Stimulated activated naive CD8-positive, alpha-beta T cell treated with anti-CD3 and anti-CD28 coated beads, Interleukin-15, amount 100 ng/mL, for 72 hours (primary cell): Measurements from ENCODE around the gene DENND1C.

Experiments
- ATAC-seq: fragments of 150-1000 bp; cut with Tn5 transposase; 2 replicates; pipeline ENCODE4 v1.10.0; 2021; ENCODE audit warnings: mild to moderate bottlenecking, moderate library complexity
- DNase-seq, 2 donors: peaks; one replicate each; pipeline ENCODE4 v3.0.0; 2021 to 2022
- H3K27ac Mint-ChIP-seq, 2 donors: one replicate each; pipeline ENCODE4 v1.8.0; 2022; ENCODE audit warnings: mild to moderate bottlenecking in 2 of 2, mixed read lengths in 2 of 2, moderate library complexity in 2 of 2
- H3K27me3 Mint-ChIP-seq: one replicate; pipeline ENCODE4 v1.8.0; 2022; ENCODE audit warnings: mixed read lengths
- H3K4me1 Mint-ChIP-seq: one replicate; pipeline ENCODE4 v1.8.0; 2022; ENCODE audit warnings: mild to moderate bottlenecking, mixed read lengths
- H3K4me3 Mint-ChIP-seq, 2 donors: one replicate each; pipeline ENCODE4 v1.8.0; 2022; ENCODE audit warnings: mild to moderate bottlenecking in 2 of 2, mixed read lengths in 2 of 2, moderate library complexity in 1 of 2
- H3K9me3 Mint-ChIP-seq, 2 donors: one replicate each; pipeline ENCODE4 v1.8.0; 2022; ENCODE audit warnings: mixed read lengths in 2 of 2

Gene DENND1C

DNA sequence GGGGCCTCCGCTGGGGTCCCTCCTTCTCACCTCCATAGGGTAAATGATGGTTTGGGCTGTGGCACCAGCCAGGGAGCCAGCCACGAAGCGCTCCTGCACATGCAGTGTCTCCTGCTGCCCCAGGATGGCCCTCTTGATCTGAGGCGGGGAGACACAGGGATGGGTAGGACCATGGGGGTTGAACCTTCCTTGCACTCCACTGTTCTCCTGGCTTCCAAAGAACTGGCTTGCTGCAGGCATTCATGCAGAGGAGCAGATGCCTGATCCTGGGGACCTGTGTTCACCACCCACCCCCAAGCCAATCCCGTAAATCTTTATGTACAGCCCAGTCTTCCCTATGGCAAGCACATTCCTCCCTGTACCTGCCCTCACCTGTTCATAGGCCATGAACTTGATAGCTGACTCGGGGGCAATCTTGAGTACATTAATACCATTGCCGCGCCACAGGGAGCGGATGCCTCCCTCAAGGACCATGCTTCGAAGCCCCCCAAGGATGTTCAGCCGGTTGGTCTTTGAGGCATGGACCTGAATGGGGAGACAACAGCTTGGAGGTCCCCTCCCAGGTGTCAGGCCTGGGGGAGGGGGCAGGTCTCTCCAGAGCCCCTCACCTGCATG lies 27.5 kb downstream of the DENND1C start:
- peaks cover 16 to 32% of the 10 kb centered on the region in 2 donors for H3K9me3 Mint-ChIP-seq
- H3K4me3 Mint-ChIP-seq: no peak overlapping the region
- H3K4me1 Mint-ChIP-seq: peaks cover 19% of the 10 kb centered on the region
- DNase-seq (no peak), ATAC-seq (no peak)
- H3K27ac Mint-ChIP-seq: no peak overlapping the region
- H3K27me3 Mint-ChIP-seq: no peaks in the 10 kb centered on the region

DNA sequence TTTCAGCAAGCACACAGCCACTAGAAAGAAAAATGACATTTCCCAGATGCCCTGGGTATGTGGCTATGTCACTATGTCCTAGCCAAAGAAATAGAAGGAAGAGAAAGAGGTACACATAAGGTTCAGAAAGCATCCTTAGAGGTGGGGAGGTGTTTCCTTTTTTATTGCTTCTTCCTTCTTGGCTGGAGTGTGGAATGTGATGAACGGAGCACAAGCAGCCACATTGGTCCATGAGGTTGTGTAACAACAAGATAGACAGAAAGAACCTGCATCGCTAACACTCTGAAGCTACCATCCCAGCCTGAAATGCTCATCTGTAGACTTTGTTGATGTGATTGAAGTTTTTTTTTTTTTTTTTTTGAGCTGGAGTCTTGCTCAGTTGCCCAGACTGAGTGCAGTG lies 28.7 kb downstream of the DENND1C start:
- peaks cover 16 to 32% of the 10 kb centered on the region in 2 donors for H3K9me3 Mint-ChIP-seq
- H3K27me3 Mint-ChIP-seq: no peaks in the 10 kb centered on the region
- DNase-seq (no peak), ATAC-seq (no peak)
- no peak overlapping the region for H3K27ac Mint-ChIP-seq
- peaks cover 7% of the 10 kb centered on the region for H3K4me1 Mint-ChIP-seq
- H3K4me3 Mint-ChIP-seq: no peak overlapping the region

DNA sequence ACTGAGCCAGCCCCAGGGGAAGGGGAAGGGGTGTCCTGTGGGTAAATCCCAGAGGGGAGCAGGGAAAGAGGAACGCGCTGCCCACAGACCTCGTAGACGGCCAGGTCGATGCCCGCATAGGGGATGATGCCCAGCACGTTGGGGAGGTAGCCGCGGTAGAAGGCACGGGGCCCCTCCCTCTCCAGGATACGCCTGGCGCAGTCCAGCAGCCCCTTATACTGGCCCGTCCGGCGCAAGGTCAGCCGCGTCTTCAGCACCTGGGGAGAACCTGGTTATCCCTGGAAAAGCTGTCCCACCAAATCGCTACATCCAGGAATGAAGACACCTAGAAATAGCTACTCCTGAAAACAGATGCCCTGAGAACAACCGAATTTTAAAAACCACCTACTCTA lies 29.4 kb downstream of the DENND1C start:
- Mint-ChIP-seq H3K4me3 (no peak overlapping the region), H3K9me3 (peaks cover 16 to 32% of the 10 kb centered on the region in 2 donors), H3K27ac (no peak overlapping the region), H3K4me1 (peaks cover under 1% of the 10 kb centered on the region), H3K27me3 (no peaks in the 10 kb centered on the region)
- ATAC-seq (no peak), DNase-seq (no peak)

DNA sequence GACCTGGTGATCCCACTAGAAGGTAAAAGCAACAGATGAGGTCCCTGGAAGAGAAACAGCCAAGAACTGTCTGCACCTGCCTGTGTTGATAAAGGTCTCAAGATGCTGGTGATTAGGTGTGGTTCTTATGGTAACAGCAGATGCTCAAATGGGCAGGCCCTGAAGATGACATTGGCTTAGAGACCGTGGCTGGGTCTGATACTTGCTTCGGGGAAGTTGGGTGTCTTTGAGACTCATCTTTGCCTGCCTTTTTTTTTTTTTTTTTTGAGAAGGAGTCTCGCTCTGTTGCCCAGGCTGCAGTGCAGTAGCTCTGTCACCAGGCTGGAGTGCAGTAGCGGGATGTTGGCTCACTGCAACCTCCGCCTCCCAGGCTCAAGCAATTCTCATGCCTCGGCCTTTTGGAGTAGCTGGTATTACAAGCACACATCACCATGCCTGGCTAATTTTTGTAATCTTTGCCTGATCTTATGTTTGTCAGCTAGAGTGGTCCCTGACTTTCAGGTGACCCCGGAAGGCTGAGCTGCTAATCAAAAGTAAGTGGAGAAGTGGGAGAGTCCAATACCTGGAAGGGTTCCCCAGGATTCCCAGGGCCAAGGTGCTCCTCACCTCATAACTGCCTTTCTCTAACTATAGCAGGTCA lies 29.9 kb downstream of the DENND1C start:
- Mint-ChIP-seq H3K27me3 (no peaks in the 10 kb centered on the region), H3K4me1 (no peaks in the 10 kb centered on the region), H3K4me3 (no peak overlapping the region), H3K27ac (no peak overlapping the region), H3K9me3 (peaks cover 16 to 32% of the 10 kb centered on the region in 2 donors)
- DNase-seq: no peak
- no peak for ATAC-seq

DNA sequence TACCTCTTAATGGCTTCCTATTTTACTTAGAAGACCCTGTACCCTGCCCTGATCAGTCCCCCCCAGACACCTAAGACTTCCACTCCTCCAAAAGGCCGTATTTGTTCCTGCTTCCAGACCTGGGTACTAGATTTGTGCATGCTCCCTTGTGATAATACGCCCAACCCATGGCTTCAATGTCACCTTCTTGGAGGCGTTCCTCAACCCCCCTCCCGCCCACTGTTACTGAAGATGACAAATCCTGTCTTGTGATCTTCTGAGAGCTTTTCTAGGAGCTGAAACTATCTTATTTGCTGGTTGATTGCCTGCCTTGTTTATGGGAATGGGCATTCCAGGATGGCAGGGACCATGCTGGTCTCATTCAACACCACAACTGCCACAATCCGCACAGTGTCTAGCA lies 31.4 kb downstream of the DENND1C start:
- Mint-ChIP-seq H3K4me3 (no peak overlapping the region), H3K27ac (no peak overlapping the region), H3K9me3 (peaks cover 14 to 20% of the 10 kb centered on the region in 2 donors), H3K27me3 (no peaks in the 10 kb centered on the region), H3K4me1 (no peaks in the 10 kb centered on the region)
- ATAC-seq (no peak), DNase-seq (no peak)

DNA sequence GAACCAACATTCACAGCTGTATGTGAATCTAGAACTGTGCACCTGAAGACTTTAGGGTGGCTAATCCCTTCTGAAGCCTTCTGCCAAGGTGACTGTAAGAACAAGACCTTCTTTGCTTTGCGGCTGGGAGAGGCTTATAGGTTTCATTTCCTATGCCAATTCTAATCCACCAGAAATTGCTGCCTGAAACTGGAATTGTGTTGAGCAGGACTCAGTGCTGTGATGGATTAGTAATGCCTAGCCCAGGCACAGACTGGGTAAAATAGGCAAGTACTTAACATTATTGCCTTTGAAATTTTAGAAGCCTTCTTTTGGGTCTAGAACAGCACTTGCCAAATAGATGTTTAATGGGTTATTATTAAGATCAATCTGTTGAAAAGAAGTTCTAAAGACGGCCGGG lies 33.5 kb downstream of the DENND1C start:
- Mint-ChIP-seq H3K4me1 (no peaks in the 10 kb centered on the region), H3K4me3 (no peak overlapping the region), H3K9me3 (no peaks in the 10 kb centered on the region), H3K27ac (no peak overlapping the region), H3K27me3 (no peaks in the 10 kb centered on the region)
- DNase-seq (no peak), ATAC-seq (no peak)

DNA sequence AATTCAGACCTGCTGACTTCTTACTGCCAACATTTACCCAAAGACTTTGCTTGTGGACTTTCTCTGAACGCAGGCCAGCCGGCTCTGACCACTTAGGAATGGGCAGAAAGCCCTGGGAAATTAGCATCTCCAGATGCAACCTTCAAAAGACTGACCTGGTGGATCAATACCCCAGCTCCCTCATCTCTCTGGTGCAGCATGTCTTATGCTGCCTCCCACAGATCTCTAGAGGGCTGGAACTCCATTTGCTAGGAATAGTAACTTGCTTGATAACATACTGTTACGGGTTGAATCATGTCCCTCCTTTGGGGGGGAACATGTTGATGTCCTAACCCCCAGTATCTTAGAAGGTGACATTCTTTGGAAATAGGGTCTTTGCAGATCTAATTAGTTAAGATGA lies 35.1 kb downstream of the DENND1C start:
- Mint-ChIP-seq H3K27me3 (no peaks in the 10 kb centered on the region), H3K4me1 (no peaks in the 10 kb centered on the region), H3K4me3 (no peak overlapping the region), H3K27ac (no peak overlapping the region), H3K9me3 (no peaks in the 10 kb centered on the region)
- ATAC-seq (no peak), DNase-seq (no peak)

DNA sequence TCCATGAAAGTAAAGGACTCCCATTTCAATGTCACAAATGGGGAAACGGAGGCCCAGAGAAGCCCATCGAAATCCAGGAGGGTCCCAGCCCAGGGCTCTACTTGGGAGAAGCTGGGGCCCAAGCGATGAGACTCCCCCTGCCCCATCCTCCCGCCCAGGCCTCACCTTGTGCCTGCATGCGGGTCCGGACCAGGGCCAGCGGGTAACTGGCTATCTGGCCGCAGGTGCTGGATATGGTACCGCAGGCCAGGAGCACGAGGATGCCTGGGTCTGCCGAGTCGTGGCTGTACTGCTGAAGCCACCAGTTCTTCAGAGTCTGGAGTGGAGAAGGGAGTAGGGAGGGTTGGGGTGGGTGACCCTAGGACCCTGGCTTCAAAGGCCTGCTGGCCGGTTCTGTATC lies 37.6 kb downstream of the DENND1C start:
- no peak overlapping the region for H3K27ac Mint-ChIP-seq

DNA sequence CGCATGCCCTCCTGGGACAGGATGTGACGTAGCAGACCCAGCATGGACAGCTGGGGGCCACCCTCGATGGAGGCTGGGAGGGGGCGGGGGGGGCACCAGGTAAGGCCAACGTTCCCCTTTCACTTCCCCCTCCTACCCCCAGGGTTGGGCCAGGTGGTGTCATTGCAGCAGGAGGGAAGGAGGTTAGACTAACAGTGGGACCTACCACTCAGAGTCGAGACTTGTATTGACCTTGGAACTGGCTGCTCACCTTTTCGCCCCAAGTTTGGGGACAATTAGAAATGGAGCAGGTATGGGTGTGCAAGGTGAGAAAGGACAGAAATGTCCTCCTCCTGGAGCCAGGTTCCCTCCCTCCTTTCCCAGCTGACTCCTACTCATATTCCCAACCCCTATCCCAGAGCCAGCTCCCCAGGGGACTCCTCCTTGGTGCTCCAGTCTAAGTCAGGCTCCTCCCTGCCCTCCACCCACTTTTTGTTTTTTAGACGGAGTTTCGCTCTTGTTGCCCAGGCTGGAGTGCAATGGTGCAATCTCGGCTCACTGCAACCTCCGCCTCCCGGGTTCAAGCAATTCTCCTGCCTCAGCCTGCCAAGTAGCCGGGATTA lies 39.4 kb downstream of the DENND1C start:
- Mint-ChIP-seq H3K27ac (no peak overlapping the region), H3K4me3 (no peak overlapping the region), H3K27me3 (no peaks in the 10 kb centered on the region), H3K9me3 (no peaks in the 10 kb centered on the region), H3K4me1 (no peaks in the 10 kb centered on the region)
- DNase-seq: no peak
- no peak for ATAC-seq

More for the DNA sequence above, 37.6 kb downstream of the DENND1C start:
- no peak for DNase-seq
- ATAC-seq: no peak
- H3K4me3 Mint-ChIP-seq: no peak overlapping the region
- H3K4me1 Mint-ChIP-seq: no peaks in the 10 kb centered on the region
- H3K9me3 Mint-ChIP-seq: no peaks in the 10 kb centered on the region
- no peaks in the 10 kb centered on the region for H3K27me3 Mint-ChIP-seq

DNA sequence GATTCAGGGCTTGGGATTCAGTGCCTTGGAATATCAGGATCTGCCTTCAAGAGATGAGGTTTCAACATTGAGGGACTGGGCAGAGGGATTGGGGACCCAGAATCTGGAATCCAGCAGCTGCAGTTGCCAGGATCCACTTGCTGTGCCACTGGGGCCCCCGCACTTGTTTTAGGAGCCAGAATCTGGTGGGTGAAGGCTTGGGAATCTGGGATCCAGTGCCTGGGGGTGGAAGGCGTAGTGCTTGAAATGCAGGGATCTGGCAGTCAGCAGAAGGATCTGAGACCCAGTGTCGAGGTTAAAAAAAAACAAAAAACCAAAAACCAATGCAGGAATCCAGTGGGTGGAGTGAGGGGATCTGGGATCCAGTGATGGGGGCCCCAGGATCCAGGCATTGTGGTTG lies 40.7 kb downstream of the DENND1C start:
- Mint-ChIP-seq H3K27me3 (no peaks in the 10 kb centered on the region), H3K4me3 (no peak overlapping the region), H3K9me3 (no peaks in the 10 kb centered on the region), H3K27ac (peak overlapping the region; percentile 3 to 38), H3K4me1 (no peaks in the 10 kb centered on the region)
- no peak for ATAC-seq
- no peak for DNase-seq

DNA sequence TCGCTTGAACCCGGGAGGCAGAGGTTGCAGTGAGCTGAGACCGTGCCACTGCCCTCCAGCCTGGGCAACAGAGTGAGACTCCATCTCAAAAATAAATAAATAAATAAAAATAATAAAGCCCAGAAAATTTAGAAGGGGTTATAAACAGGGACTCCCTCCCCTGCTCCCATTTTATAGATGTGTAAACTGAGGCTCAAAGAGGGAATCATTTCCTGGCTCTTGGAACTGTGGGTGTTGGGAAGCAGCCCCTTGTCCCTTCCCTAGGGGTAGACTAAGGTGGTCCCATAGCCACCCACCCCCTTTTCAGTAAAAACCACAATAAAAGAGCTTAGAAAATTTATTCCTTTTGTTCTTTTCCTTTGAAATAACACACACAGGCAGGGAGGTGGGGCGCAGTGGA lies 41.8 kb downstream of the DENND1C start:
- Mint-ChIP-seq H3K27me3 (no peaks in the 10 kb centered on the region), H3K4me3 (no peak overlapping the region), H3K4me1 (no peaks in the 10 kb centered on the region), H3K9me3 (no peaks in the 10 kb centered on the region), H3K27ac (no peak overlapping the region)
- no peak for DNase-seq
- no peak for ATAC-seq

DNA sequence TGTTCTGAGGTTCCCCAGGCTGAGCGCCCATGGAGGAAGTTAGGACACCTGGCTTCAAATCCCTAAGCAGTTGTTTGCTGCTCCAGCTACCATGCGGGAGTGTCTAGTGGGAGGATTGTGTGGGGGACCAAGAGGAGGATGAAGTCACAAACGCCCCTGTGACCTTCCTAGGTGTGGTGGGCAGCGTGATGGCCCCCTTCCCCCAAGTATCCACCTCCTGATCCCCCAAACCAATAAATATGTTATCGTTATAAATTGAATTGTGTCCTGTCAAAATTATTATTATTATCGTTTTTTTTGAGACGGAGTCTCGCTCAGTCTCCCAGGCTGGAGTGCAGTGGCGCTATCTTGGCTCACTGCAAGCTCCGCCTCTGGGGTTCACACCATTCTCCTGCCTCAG lies 47.9 kb downstream of the DENND1C start, which contains the start of gene SLC25A41:
Gene SLC25A41 (minus strand): TSS at position 101 of the 400 bp plus-strand sequence. CDS start 70 bp downstream, at position 31.
- Mint-ChIP-seq H3K27ac (no peak within 1 kb of the TSS), H3K4me1 (peaks cover 17% of the 10 kb centered on the region)

DNA sequence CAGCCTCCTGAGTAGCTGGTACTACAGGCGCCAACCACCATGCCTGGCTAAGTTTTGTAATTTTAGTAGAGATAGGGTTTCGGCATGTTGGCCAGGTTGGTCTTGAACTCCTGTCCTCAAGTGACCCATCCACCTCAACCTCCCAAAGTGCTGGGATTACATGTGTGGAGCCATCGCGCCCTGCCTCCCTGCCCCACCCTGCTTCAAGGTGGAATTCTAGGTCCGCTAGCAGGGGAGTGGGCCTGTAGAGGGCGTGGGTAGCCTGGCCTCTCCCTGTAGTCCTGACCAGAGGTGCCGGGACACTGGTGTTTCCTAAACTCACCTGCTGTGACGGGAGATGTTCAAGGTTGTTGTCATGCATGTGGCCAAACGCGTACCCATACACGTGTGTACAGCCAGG lies 48.4 kb downstream of the DENND1C start:
- ATAC-seq: no peak
- no peak overlapping the region for H3K4me3 Mint-ChIP-seq
- peaks cover 17% of the 10 kb centered on the region for H3K4me1 Mint-ChIP-seq
- no peak overlapping the region for H3K27ac Mint-ChIP-seq
- no peaks in the 10 kb centered on the region for H3K9me3 Mint-ChIP-seq
- no peak for DNase-seq
- no peaks in the 10 kb centered on the region for H3K27me3 Mint-ChIP-seq

More for the DNA sequence above, 47.9 kb downstream of the DENND1C start, which contains the start of gene SLC25A41:
- no peak for ATAC-seq
- Mint-ChIP-seq H3K4me3 (no peak within 1 kb of the TSS), H3K9me3 (no peaks in the 10 kb centered on the region), H3K27me3 (no peaks in the 10 kb centered on the region)
- DNase-seq: no peak

DNA sequence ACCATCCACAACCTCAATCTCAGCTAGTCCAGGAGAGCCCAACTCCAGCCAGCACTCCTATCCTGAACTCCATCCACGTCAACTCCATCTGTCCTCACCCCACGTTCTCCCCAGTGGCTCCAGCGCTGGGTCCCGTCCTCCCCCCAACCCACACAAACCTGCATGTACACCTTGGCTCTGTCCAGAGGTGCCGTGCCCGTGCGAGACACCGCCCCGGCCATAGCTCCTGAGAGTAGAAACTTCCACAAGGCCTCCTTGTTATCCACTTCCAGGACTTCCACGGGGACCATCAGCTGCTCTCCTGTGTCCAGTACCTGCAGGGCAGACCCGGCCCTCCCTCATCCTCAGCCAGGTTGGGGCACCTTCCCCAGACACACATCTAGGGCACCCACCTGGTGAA lies 49.7 kb downstream of the DENND1C start:
- Mint-ChIP-seq H3K27me3 (no peaks in the 10 kb centered on the region), H3K27ac (no peak overlapping the region), H3K9me3 (no peaks in the 10 kb centered on the region), H3K4me3 (peak overlapping the region in 1 of 2 donors; percentile 22), H3K4me1 (peaks cover 17% of the 10 kb centered on the region)
- ATAC-seq (no peak), DNase-seq (no peak)

DNA sequence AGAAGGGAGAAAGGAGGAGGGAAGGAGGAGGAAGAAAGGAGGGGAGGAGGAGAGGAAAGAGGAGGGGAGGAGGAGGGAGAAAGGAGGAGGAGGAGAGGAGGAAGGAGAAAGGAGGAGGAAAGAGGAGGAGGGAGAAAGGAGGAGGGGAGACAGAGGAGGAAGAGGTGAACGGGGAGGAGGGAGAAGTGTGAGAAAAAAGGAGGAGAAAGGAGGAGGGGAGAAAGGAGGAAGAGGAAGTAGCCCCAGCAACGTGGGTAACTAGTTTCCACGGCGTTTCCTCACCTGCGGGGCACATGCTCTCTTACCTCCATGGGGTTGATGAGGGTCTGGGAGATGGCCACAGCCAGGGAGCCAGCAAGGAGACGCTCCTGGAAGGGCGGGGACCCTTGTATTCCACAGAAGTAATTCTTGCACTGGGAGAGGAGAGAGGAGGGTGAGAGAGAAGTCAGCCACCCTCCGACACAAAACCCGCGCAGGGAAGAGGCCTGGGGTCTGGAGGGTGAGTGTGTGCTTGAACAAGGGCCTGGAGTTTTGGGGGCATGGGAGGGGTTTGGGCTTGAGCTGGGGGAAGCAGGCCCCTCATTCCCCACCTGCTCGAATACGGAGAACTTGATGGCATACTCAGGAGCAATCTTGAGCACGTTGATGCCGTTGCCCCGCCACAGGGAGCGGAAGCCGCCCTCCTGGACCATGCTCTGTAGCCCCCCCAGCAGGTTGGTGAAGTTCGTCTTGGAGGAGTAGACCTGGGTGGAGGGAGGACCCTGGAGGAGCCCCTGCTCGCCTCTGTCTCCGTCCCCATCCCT lies 52.0 kb downstream of the DENND1C start:
- Mint-ChIP-seq H3K27me3 (no peaks in the 10 kb centered on the region), H3K27ac (peak overlapping the region in 1 of 2 donors; percentile 2), H3K9me3 (peaks cover 0 to 7% of the 10 kb centered on the region in 2 donors), H3K4me3 (peak overlapping the region; percentile 60 to 63), H3K4me1 (peaks cover 31% of the 10 kb centered on the region)
- DNase-seq (no peak), ATAC-seq (no peak)
